GM18508 (cell line): ENCODE measurements around the gene IPO4.

ENCODE experiments used
- ATAC-seq: cut with Tn5 transposase; IDR thresholded peaks from one replicate; pipeline ENCODE4 v1.9.1; 2021; ENCODE audit warnings: moderate number of reproducible peaks; ENCODE audit not compliant: insufficient read depth, unreplicated experiment

The IPO4 gene

GRCh38 chr14:24177041-24177825 is 11.4 kb downstream of the IPO4 start:
- ATAC-seq = no peak

- no peak for ATAC-seq
Measured at GRCh38 chr14:24176599-24176998, 12.0 kb downstream of the IPO4 start.

GRCh38 chr14:24172871-24173281 is 15.7 kb downstream of the IPO4 start:
- ATAC-seq = no peak

- no peak for ATAC-seq
Measured at GRCh38 chr14:24172261-24172860, 16.3 kb downstream of the IPO4 start.

GRCh38 chr14:24171422-24172260 is 17.0 kb downstream of the IPO4 start, which contains the start of gene REC8:
Gene REC8, plus strand, starts transcription at chr14:24172080. Its CDS starts 473 bp downstream, at chr14:24172553.
- peak; percentile 61 for ATAC-seq

- no peak for ATAC-seq
Measured at GRCh38 chr14:24167469-24168114, 21.0 kb downstream of the IPO4 start.

GRCh38 chr14:24165785-24166184 is 22.8 kb downstream of the IPO4 start:
- no peak for ATAC-seq

- no peak for ATAC-seq
Measured at GRCh38 chr14:24164518-24164991, 24.1 kb downstream of the IPO4 start.

- no peak for ATAC-seq
Measured at GRCh38 chr14:24162093-24162492, 26.5 kb downstream of the IPO4 start.

GRCh38 chr14:24160850-24161804 is 27.5 kb downstream of the IPO4 start, which contains the start of gene IRF9:
Gene IRF9, plus strand, starts transcription at chr14:24161265. Its CDS starts 880 bp downstream, at chr14:24162145.
- peak; percentile 56 for ATAC-seq

- ATAC-seq = no peak
Measured at GRCh38 chr14:24160499-24160849, 28.1 kb downstream of the IPO4 start.

GRCh38 chr14:24159777-24160498 is 28.7 kb downstream of the IPO4 start:
- ATAC-seq = no peak

- no peak for ATAC-seq
Measured at GRCh38 chr14:24157331-24157730, 31.3 kb downstream of the IPO4 start.

- ATAC-seq = no peak
Measured at GRCh38 chr14:24156840-24157239, 31.8 kb downstream of the IPO4 start.

GRCh38 chr14:24155100-24155499 is 33.5 kb downstream of the IPO4 start:
- ATAC-seq = no peak

- no peak for ATAC-seq
Measured at GRCh38 chr14:24151404-24152080, 37.1 kb downstream of the IPO4 start.

- no peak for ATAC-seq
Measured at GRCh38 chr14:24150993-24151392, 37.6 kb downstream of the IPO4 start.

- no peak for ATAC-seq
Measured at GRCh38 chr14:24150567-24150966, 38.0 kb downstream of the IPO4 start.
